ENCODE measurements around the gene RC3H1.

The RC3H1 gene

DNA sequence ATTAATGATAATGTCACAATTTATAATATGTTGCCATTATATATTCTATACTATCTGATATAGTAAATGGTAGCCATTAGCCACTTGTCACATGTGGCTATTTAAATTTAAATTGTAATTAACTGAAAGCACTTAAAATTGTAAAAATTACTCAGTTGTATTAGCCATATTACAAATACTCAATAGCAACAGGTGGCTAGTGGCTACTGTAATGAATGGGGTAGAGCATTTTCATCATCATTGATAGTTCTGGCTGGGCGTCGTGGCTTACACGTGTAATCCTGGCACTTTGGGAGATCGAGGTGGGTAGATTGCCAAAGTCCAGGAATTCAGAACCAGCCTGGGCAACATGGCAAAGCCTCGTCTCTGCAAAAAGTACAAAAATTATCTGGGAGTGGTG lies 137.5 kb downstream of the RC3H1 start:
- no peak for DNase-seq

Measured in NCI-H2029 treated with DMSO at 0.1 percent for 48 hours (cell line).